ENCODE results near the gene CSF3R.

GRCh38 chr1:36511804-36512798 lies 29.4 kb upstream of the CSF3R start:
- no peak for TF ChIP-seq CTCF (conservative IDR thresholded peaks at IDR 0.05)
- no peak for TF ChIP-seq ZFX (IDR thresholded peaks at IDR 0.05)
